Measurements from ENCODE around the gene RABL3. TPM values are rescaled to one million over a fixed set of nuclear protein-coding genes. Genes with fewer than 3 reads are reported as not detected.

The RABL3 gene
- total RNA-seq, 4 donors from 2014 or later = 20.0 to 46.8 (median 30.4) TPM

DNA sequence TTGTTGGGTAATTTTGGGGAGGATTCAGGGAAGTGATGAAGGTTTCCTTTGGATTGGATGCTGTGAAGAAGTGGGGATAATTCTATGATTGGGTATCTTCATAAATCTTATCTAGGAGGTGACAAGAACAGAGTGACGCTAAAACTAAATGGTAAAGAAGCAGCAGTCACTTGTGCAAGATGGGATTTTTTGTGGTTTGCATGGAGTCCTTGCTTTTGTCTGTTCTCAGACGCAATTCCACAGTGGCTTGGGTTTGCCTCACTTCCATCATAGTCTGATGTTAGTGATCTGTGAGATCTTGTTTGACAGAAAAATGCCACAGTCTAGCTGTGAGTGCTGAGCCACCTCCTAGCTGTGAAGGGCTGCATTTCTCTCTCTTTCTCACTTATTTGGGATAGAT lies 27.1 kb upstream of the RABL3 start:
- TF ChIP-seq, protein P1, sequence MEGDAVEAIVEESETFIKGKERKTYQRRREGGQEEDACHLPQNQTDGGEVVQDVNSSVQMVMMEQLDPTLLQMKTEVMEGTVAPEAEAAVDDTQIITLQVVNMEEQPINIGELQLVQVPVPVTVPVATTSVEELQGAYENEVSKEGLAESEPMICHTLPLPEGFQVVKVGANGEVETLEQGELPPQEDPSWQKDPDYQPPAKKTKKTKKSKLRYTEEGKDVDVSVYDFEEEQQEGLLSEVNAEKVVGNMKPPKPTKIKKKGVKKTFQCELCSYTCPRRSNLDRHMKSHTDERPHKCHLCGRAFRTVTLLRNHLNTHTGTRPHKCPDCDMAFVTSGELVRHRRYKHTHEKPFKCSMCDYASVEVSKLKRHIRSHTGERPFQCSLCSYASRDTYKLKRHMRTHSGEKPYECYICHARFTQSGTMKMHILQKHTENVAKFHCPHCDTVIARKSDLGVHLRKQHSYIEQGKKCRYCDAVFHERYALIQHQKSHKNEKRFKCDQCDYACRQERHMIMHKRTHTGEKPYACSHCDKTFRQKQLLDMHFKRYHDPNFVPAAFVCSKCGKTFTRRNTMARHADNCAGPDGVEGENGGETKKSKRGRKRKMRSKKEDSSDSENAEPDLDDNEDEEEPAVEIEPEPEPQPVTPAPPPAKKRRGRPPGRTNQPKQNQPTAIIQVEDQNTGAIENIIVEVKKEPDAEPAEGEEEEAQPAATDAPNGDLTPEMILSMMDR (IDR thresholded peaks at IDR 0.05 in 4 of 5, conservative IDR thresholded peaks at IDR 0.05 in 1 of 5) = no peak
- no peak for TF ChIP-seq POLR2A (IDR thresholded peaks at IDR 0.05)
- in situ Hi-C loops (cut with MboI; ENCODE audit: low sequenced_read_pairs in 4 of 4) (no loop called here), intact Hi-C loops (cut with DNase I; ENCODE audit: low total_unique reads) (no loop called here)
- ATAC-seq (no peak), DNase-seq (no peak)
- Histone ChIP-seq H3K4me1 (peaks cover 3 to 28% of the 10 kb centered on the region in 2 donors), H3K36me3 (peaks cover 0 to 9% of the 10 kb centered on the region in 2 donors), H3K4me3 (no peak overlapping the region), H3K27me3 (no peaks in the 10 kb centered on the region), H3K9me3 (no peaks in the 10 kb centered on the region), H3K27ac (no peak overlapping the region)

DNA sequence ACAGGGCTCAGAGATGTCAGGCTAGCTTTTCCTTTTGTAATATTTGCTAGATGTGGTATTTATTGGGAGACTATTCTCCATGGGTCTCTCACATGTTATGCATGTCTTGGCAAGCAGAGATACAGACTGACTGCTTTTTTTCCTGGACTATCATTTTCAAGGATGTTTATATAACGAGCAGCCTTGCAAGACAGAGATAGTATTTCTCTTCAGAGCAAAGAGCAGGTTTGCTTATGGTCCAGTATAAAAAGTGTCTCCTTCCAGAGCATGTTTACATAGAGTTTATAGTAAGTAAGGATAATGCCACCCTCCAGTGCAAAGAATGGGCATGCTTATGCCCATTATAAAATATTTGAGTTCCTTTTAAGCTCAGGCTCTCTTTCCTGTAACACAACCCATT lies 24.8 kb upstream of the RABL3 start:
- Histone ChIP-seq H3K27me3 (no peaks in the 10 kb centered on the region), H3K27ac (no peak overlapping the region), H3K4me1 (peaks cover 14 to 48% of the 10 kb centered on the region in 2 donors), H3K36me3 (peaks cover 0 to 9% of the 10 kb centered on the region in 2 donors), H3K9me3 (no peaks in the 10 kb centered on the region), H3K4me3 (no peak overlapping the region)
- DNase-seq (no peak), ATAC-seq (no peak)
- intact Hi-C loops (cut with DNase I; ENCODE audit: low total_unique reads) (no loop called here), in situ Hi-C loops (cut with MboI; ENCODE audit: low sequenced_read_pairs in 4 of 4) (no loop called here)
- no peak for TF ChIP-seq POLR2A (IDR thresholded peaks at IDR 0.05)
- TF ChIP-seq, protein P1 (IDR thresholded peaks at IDR 0.05 in 4 of 5, conservative IDR thresholded peaks at IDR 0.05 in 1 of 5) = no peak

DNA sequence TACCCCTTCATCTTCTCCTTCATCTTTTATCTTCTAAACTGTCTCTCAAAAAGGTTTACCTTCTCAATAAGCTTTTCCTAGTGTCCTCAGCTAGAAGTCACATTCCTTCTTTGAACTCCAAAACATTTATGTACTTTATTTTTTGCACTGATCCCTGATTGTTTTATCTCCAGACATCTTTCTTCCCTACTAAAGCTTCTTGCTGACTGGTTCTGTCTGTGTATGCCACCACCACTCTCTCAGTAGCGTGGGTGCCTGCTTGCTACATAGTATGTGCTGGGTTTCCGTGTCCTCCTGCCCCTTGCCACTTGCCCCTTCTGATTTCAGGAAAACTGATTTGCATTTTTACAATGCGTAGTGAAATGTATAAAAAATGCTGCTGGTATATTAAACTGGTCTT lies 24.3 kb upstream of the RABL3 start:
- no peak overlapping the region for H3K4me3 ChIP-seq
- in situ Hi-C loops (cut with MboI; ENCODE audit: low sequenced_read_pairs in 4 of 4) = no loop called here
- H3K27me3 ChIP-seq = no peaks in the 10 kb centered on the region
- H3K27ac ChIP-seq = no peak overlapping the region
- no peak for DNase-seq
- H3K9me3 ChIP-seq = no peaks in the 10 kb centered on the region
- intact Hi-C loops (cut with DNase I; ENCODE audit: low total_unique reads) = no loop called here
- H3K36me3 ChIP-seq = peaks cover 0 to 5% of the 10 kb centered on the region in 2 donors
- H3K4me1 ChIP-seq = peaks cover 14 to 48% of the 10 kb centered on the region in 2 donors
- TF ChIP-seq, protein P1 (IDR thresholded peaks at IDR 0.05 in 4 of 5, conservative IDR thresholded peaks at IDR 0.05 in 1 of 5) = no peak
- TF ChIP-seq POLR2A (IDR thresholded peaks at IDR 0.05) = no peak
- ATAC-seq = no peak

DNA sequence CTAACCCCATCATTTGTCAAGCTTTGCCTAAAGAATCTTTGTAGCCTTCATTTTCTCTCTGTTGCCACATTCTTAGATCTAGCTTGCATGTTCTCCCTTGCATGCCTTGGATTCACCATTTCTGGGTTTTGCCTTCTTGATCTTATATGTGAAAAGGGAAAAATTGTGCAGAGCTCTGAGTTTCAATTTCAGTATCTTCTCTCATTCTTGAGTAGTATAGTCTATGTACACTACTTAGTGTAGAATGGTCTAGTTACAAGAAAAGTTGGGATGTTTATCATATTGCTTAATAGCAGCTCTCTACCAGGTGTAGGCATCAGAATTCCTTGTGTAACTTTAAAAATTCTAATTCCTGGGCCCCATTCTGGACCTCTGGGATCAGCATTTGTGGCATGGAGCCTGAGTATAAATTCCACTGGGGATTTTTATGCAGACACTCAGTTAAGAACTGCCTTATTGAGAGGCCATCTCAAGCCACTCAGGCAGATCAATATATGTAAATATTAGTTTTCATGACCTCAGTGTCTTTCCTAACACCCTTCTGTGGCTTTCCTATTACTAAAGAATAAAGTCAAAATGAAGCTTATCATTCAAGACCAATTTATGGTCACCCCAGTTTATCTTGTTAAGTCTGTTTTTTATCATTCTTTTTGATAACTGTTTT lies 23.6 kb upstream of the RABL3 start:
- intact Hi-C loops (cut with DNase I; ENCODE audit: low total_unique reads) (no loop called here), in situ Hi-C loops (cut with MboI; ENCODE audit: low sequenced_read_pairs in 4 of 4) (no loop called here)
- H3K27me3 ChIP-seq = no peaks in the 10 kb centered on the region
- no peak overlapping the region for H3K27ac ChIP-seq
- no peak for DNase-seq
- H3K9me3 ChIP-seq = no peaks in the 10 kb centered on the region
- H3K4me3 ChIP-seq = no peak overlapping the region
- TF ChIP-seq POLR2A (IDR thresholded peaks at IDR 0.05) = no peak
- TF ChIP-seq, protein P1 (IDR thresholded peaks at IDR 0.05 in 4 of 5, conservative IDR thresholded peaks at IDR 0.05 in 1 of 5) = peak in 1 of 5 experiments; percentile 6
- H3K36me3 ChIP-seq = no peaks in the 10 kb centered on the region
- H3K4me1 ChIP-seq = peaks cover 14 to 48% of the 10 kb centered on the region in 2 donors
- no peak for ATAC-seq

DNA sequence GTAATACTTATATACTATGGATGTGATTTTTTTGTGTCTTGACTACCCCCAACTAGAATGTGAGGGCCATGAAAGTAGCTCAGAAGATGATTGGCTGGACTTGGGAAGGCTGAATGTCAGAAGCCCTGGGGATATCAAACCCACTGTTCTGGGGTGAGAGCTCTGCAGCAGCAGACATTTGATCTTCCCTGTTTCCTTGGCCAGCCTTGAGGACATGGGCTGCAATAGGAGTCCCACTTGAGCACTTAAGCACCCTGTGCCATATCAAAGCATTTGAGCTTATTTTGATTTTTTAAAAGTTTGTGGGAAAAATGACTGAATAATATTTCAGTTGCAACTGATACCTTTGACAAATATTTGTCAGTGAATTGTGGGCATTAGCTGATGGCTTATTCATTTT lies 21.9 kb upstream of the RABL3 start:
- H3K9me3 ChIP-seq = no peaks in the 10 kb centered on the region
- H3K4me3 ChIP-seq = no peak overlapping the region
- no peaks in the 10 kb centered on the region for H3K36me3 ChIP-seq
- peaks cover 14 to 48% of the 10 kb centered on the region in 2 donors for H3K4me1 ChIP-seq
- no peak overlapping the region for H3K27ac ChIP-seq
- no peak for TF ChIP-seq POLR2A (IDR thresholded peaks at IDR 0.05)
- TF ChIP-seq, protein P1 (IDR thresholded peaks at IDR 0.05 in 4 of 5, conservative IDR thresholded peaks at IDR 0.05 in 1 of 5) = no peak
- DNase-seq = no peak
- intact Hi-C loops (cut with DNase I; ENCODE audit: low total_unique reads) (no loop called here), in situ Hi-C loops (cut with MboI; ENCODE audit: low sequenced_read_pairs in 4 of 4) (no loop called here)
- no peaks in the 10 kb centered on the region for H3K27me3 ChIP-seq
- ATAC-seq = peak in 1 of 2 donors; percentile 75

All from gastrocnemius medialis (tissue), 4 donors.